HepG2 (cell line): ENCODE measurements around the gene JPH4. TPM values are rescaled to one million over a fixed set of nuclear protein-coding genes. Genes with fewer than 3 reads are reported as not detected.
A peak's percentile ranks its signal among the peaks of the same experiment; 100 is the strongest.

Experiments
- DRAP1 ChIP-seq: IDR thresholded peaks from 2 replicates; pipeline ENCODE4 v1.6.1; 2016; ENCODE audit warnings: missing genetic modification reagents, missing compliant biosample characterization
- FOSL2 ChIP-seq: sonication (generic); formaldehyde crosslinking; IDR thresholded peaks from 2 replicates; pipeline ENCODE4 v1.4.0; 2020; ENCODE audit warnings: missing genetic modification reagents
- GABPB1 ChIP-seq: IDR thresholded peaks from 2 replicates; pipeline ENCODE4 v1.6.1; 2016; ENCODE audit warnings: mild to moderate bottlenecking, missing genetic modification reagents, moderate library complexity, missing compliant biosample characterization
- HMG20B ChIP-seq: conservative IDR thresholded peaks from 2 replicates; pipeline ENCODE4 v1.6.1; 2016; ENCODE audit warnings: missing genetic modification reagents, missing compliant biosample characterization
- IRF2 ChIP-seq: IDR thresholded peaks from 2 replicates; pipeline ENCODE4 v1.6.1; 2018; ENCODE audit warnings: missing genetic modification reagents, missing compliant biosample characterization
- IRF9 ChIP-seq: sonication (generic); formaldehyde crosslinking; IDR thresholded peaks from 2 replicates; pipeline ENCODE4 v1.8.0; 2022; ENCODE audit warnings: missing genetic modification reagents, mild to moderate bottlenecking, borderline replicate concordance
- KMT2A ChIP-seq: sonication (generic); formaldehyde crosslinking; IDR thresholded peaks from 2 replicates; pipeline ENCODE4 v1.4.0; 2020; ENCODE audit warnings: missing genetic modification reagents
- MBNL3 ChIP-seq: fragments of 250-450 bp; sonication (Bioruptor Pico); conservative IDR thresholded peaks from 2 replicates; pipeline ENCODE4 v1.8.0; 2022; ENCODE audit warnings: mild to moderate bottlenecking, inconsistent platforms
- MTA3 ChIP-seq: sonication (generic); formaldehyde crosslinking; IDR thresholded peaks from 2 replicates; pipeline ENCODE4 v1.4.0; 2020; ENCODE audit warnings: missing genetic modification reagents
- MZF1 ChIP-seq: sonication (generic); formaldehyde crosslinking; IDR thresholded peaks from 2 replicates; pipeline ENCODE4 v1.8.1; 2023; ENCODE audit warnings: mild to moderate bottlenecking, missing genetic modification reagents, borderline replicate concordance
- ONECUT2 ChIP-seq: sonication (generic); formaldehyde crosslinking; IDR thresholded peaks from 2 replicates; pipeline ENCODE4 v1.4.0; 2020; ENCODE audit warnings: missing genetic modification reagents
- POGZ ChIP-seq: sonication (generic); formaldehyde crosslinking; IDR thresholded peaks from 2 replicates; pipeline ENCODE4 v1.4.0; 2020; ENCODE audit warnings: mild to moderate bottlenecking, missing genetic modification reagents
- RAD51 ChIP-seq: fragments of 450-650 bp; IDR thresholded peaks from 2 replicates; pipeline ENCODE4 v1.6.1; 2016; ENCODE audit warnings: borderline replicate concordance
- RELA ChIP-seq: sonication (generic); formaldehyde crosslinking; IDR thresholded peaks from 2 replicates; pipeline ENCODE4 v1.4.0; 2020; ENCODE audit warnings: missing genetic modification reagents
- SOX5 ChIP-seq: IDR thresholded peaks from 2 replicates; pipeline ENCODE4 v1.6.1; 2016; ENCODE audit warnings: borderline replicate concordance
- ZNF235 ChIP-seq: sonication (generic); formaldehyde crosslinking; IDR thresholded peaks from 2 replicates; pipeline ENCODE4 v1.8.1; 2023; ENCODE audit warnings: mild to moderate bottlenecking, missing genetic modification reagents, borderline replicate concordance
- ZNF335 ChIP-seq: sonication (generic); formaldehyde crosslinking; IDR thresholded peaks from 2 replicates; pipeline ENCODE4 v1.4.0; 2020; ENCODE audit warnings: missing genetic modification reagents
- ZNF574 ChIP-seq: sonication (generic); formaldehyde crosslinking; IDR thresholded peaks from 2 replicates; pipeline ENCODE4 v1.4.0; 2020; ENCODE audit warnings: missing genetic modification reagents
- ZNF580 ChIP-seq: IDR thresholded peaks from 2 replicates; pipeline ENCODE4 v1.6.1; 2016; ENCODE audit warnings: low read depth, borderline replicate concordance
- ZNF639 ChIP-seq: conservative IDR thresholded peaks from 2 replicates; pipeline ENCODE4 v1.6.1; 2018; ENCODE audit warnings: missing genetic modification reagents
- ZNF652 ChIP-seq: IDR thresholded peaks from 2 replicates; pipeline ENCODE4 v1.6.1; 2016; ENCODE audit warnings: low read depth, borderline replicate concordance
- polyA plus RNA-seq, 8 experiments: library from polyadenylated mRNA; depleted of rRNA in 3 of 8; stranded (reverse) in 7 of 8; unstranded in 1 of 8; fragments of >200 nt; fragmentation: Illumina TruSeq in 4 of 8; extraction: Trizol in 4 of 8; gene quantifications; 2 replicates each; pipeline versions ENCODE4 v1.2.1 to v1.2.3, GENCODE V29; 2011 to 2016; ENCODE audit warnings: low read depth in 4 of 8, missing spikeins in 1 of 8, mixed read lengths in 1 of 8; ENCODE audit not compliant: insufficient read depth in 1 of 8
- total RNA-seq, 5 experiments: library from RNA; depleted of rRNA; stranded (reverse); fragments of >200 nt; fragmentation: Illumina TruSeq; extraction: Trizol; gene quantifications; 2 replicates each; pipeline ENCODE4 v1.2.3, GENCODE V29; 2016; ENCODE audit warnings: low read depth in 1 of 5
- TF ChIP-seq, protein P1 (sequence below): sonication (generic); formaldehyde crosslinking; IDR thresholded peaks from 2 replicates; pipeline ENCODE4 v1.5.1; 2020; ENCODE audit warnings: mild to moderate bottlenecking, missing genetic modification reagents, moderate library complexity

The JPH4 gene
- total and polyA plus RNA-seq, 2 of the 13 experiments (the other 11 are each of a cell fraction or from before 2014, with no cell fraction given): 0.08 to 0.22 TPM

DNA sequence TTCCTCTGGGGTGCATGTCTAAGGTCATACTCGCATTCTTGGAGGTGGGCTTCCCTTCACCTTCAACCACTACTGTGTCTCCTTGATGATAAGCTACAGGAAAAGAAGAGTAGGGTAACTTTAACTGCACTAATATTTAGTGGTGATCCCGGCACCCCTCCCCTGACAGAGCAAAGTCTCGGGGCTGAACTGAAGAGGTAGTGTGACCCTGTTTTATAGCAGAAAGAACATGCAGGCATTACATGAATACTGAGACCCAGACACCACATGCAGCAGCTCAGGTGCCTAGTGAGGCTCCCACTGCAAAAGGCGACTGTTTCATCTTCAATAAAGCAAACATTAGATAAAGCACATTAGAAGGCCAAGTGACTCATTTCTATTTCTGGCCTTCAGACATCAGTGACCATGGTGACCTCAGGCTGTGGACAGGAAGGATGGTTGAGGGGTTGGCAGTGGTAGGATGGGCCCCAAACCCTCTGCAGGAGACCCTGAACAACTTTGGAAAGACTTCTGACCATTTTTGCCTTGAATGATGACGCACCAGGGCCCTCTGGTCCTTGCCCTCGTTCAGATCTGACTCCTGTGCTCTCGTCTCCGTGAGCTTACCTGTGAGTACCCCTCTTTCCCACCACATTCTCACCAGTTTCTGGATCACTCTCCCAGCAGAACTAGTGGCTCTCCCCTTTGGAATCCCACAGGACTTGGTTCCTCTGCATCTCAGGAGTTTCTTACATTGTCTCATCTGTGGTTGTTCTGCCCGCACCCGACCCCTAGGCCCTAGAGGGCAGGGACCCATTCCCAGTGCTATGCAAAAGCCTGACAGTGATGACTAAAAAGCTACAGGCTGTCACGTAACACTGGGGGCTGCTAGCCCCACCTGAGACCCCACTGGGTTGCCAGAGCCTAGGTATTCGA lies 23.8 kb upstream of the JPH4 start (continued):
- TF ChIP-seq IRF2 (peak; percentile 89), FOSL2 (peak; percentile 99), ZNF574 (CRISPR knock-in tag) (peak; percentile 48), GABPB1 (CRISPR knock-in tag) (peak; percentile 49), ZNF639 (peak; percentile 66; the same call in 1 of the 2 replicates), POGZ (CRISPR knock-in tag) (peak; percentile 85), MBNL3 (CRISPR knock-in tag) (no peak), RELA (CRISPR knock-in tag) (peak; percentile 72; the same call in 1 of the 2 replicates), ZNF235 (CRISPR knock-in tag) (peak; percentile 89), ZNF335 (CRISPR knock-in tag) (peak; percentile 61; the same call in 1 of the 2 replicates), MTA3 (0 out of 2 replicates have a peak, but pooled peaks have one; percentile 55), KMT2A (CRISPR knock-in tag) (no peak; the same call in 1 of the 2 replicates), DRAP1 (CRISPR knock-in tag) (peak; percentile 65; the same call in 1 of the 2 replicates), MZF1 (CRISPR knock-in tag) (peak; percentile 21; the same call in 1 of the 2 replicates), SOX5 (peak; percentile 89), RAD51 (no peak), IRF9 (CRISPR knock-in tag) (peak; percentile 89), HMG20B (CRISPR knock-in tag) (peak; percentile 80; the same call in 1 of the 2 replicates), ZNF652 (peak; percentile 71; the same call in 1 of the 2 replicates), ZNF580 (CRISPR knock-in tag) (peak; percentile 49; the same call in 1 of the 2 replicates), ONECUT2 (CRISPR knock-in tag) (peak; percentile 62; the same call in 1 of the 2 replicates)
- TF ChIP-seq, protein P1, sequence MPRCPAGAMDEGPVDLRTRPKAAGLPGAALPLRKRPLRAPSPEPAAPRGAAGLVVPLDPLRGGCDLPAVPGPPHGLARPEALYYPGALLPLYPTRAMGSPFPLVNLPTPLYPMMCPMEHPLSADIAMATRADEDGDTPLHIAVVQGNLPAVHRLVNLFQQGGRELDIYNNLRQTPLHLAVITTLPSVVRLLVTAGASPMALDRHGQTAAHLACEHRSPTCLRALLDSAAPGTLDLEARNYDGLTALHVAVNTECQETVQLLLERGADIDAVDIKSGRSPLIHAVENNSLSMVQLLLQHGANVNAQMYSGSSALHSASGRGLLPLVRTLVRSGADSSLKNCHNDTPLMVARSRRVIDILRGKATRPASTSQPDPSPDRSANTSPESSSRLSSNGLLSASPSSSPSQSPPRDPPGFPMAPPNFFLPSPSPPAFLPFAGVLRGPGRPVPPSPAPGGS (CRISPR knock-in tag): peak; percentile 22; the same call in 1 of the 2 replicates
